Large intestine (tissue), 3 donors: ENCODE results near the gene AMN. TPM values are rescaled to one million over a fixed set of nuclear protein-coding genes. Genes with fewer than 3 reads are reported as not detected.

Experiments
- DNase-seq, 2 donors: peaks; one replicate each; pipeline versions ENCODE4 v3.0.0 to v3.0.0-alpha.2; 2013
- H3K27ac ChIP-seq: one replicate; pipeline ENCODE4 v1.5.1; 2013; ENCODE audit warnings: low read length
- H3K27me3 ChIP-seq: 2 replicates; pipeline ENCODE4 v1.6.1; 2013; ENCODE audit warnings: low read length; ENCODE audit not compliant: control insufficient read depth, insufficient read depth
- H3K36me3 ChIP-seq: 2 replicates; pipeline ENCODE4 v1.6.1; 2013; ENCODE audit warnings: low read length; ENCODE audit not compliant: control insufficient read depth, insufficient read depth
- H3K4me1 ChIP-seq: one replicate; pipeline ENCODE4 v1.6.1; 2013; ENCODE audit warnings: low read length; ENCODE audit not compliant: control insufficient read depth, insufficient read depth
- H3K4me3 ChIP-seq: one replicate; pipeline ENCODE4 v1.5.1; 2013; ENCODE audit warnings: low read length
- H3K9me3 ChIP-seq: one replicate; pipeline ENCODE4 v1.6.1; 2013; ENCODE audit warnings: mild to moderate bottlenecking, low read depth, low read length, moderate library complexity; ENCODE audit not compliant: control insufficient read depth
- WGBS: methylation state at CpG from one replicate; pipeline ENCODE4 v1.1.5; 2013; ENCODE audit warnings: low lambda C conversion rate; ENCODE audit not compliant: insufficient coverage; 5-methylcytosine and 5-hydroxymethylcytosine counted together
- polyA plus RNA-seq: library from polyadenylated mRNA; unstranded; fragments of 120-200 nt; gene quantifications from one replicate; pipeline ENCODE4 v1.2.1, GENCODE V29; 2013

AMN gene
- polyA plus RNA-seq, 1 donor: 327 TPM

DNA sequence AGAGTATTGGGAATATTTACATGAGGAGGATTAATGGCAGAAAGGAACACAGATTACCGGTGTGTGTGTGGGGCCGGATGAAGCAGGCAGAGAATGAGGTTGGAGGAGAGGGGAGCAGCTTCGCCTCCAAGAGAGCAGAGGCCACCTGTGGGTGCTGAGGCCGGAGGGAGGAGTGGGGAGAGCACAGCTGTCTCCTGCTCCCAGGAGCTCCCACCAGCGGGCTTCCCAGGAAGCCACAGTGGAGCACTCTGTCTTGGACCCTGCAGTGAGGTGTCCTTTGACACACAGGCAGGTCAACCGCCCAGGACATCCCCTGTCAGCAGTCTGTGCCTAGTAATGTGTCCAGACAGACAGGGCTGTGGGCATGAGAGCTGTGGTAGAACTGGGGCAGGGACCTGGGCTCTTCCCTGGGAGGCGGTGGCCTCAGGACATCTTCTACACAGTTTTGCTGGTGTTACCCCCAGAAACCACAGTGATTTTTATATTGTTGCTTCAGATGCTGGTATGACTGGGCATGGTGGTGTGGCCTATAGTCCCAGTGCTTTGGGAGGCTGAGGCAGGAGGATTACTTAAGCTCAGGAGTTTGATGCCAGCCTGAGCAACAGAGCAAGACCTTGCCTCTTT lies 18.5 kb upstream of the AMN start:
- no peaks in the 10 kb centered on the region for H3K4me1 ChIP-seq
- no peaks in the 10 kb centered on the region for H3K27me3 ChIP-seq
- peaks cover 9% of the 10 kb centered on the region for H3K9me3 ChIP-seq
- H3K4me3 ChIP-seq: no peak overlapping the region
- no peak overlapping the region for H3K27ac ChIP-seq
- WGBS: no CpG with 5 or more reads among the region's 7 CpGs
- H3K36me3 ChIP-seq: peaks cover 66% of the 10 kb centered on the region
- DNase-seq: no peak

DNA sequence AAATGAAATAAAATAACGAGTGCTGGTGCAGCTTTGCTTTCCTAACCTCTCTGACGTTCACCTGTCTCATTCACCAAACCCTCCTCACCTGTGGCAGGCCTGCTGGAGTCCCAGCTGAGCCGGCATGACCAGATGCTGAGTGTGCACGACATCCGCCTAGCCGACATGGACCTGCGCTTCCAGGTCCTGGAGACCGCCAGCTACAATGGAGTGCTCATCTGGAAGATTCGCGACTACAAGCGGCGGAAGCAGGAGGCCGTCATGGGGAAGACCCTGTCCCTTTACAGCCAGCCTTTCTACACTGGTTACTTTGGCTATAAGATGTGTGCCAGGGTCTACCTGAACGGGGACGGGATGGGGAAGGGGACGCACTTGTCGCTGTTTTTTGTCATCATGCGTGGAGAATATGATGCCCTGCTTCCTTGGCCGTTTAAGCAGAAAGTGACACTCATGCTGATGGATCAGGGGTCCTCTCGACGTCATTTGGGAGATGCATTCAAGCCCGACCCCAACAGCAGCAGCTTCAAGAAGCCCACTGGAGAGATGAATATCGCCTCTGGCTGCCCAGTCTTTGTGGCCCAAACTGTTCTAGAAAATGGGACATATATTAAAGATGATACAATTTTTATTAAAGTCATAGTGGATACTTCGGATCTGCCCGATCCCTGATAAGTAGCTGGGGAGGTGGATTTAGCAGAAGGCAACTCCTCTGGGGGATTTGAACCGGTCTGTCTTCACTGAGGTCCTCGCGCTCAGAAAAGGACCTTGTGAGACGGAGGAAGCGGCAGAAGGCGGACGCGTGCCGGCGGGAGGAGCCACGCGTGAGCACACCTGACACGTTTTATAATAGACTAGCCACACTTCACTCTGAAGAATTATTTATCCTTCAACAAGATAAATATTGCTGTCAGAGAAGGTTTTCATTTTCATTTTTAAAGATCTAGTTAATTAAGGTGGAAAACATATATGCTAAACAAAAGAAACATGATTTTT lies 17.1 kb upstream of the AMN start:
- DNase-seq: no peak
- Histone ChIP-seq H3K36me3 (peaks cover 60% of the 10 kb centered on the region), H3K4me3 (no peak overlapping the region), H3K27me3 (no peaks in the 10 kb centered on the region), H3K27ac (no peak overlapping the region), H3K9me3 (peaks cover 9% of the 10 kb centered on the region), H3K4me1 (no peaks in the 10 kb centered on the region)
- 100% methylated on average over 2 of the region's 38 CpGs for WGBS

GRCh38 chr14:102906616-102907302 lies 15.7 kb upstream of the AMN start:
- no CpG with 5 or more reads among the region's 30 CpGs for WGBS
- Histone ChIP-seq H3K36me3 (peaks cover 49% of the 10 kb centered on the region), H3K9me3 (peaks cover 9% of the 10 kb centered on the region), H3K27ac (no peak overlapping the region), H3K27me3 (no peaks in the 10 kb centered on the region), H3K4me3 (no peak overlapping the region), H3K4me1 (no peaks in the 10 kb centered on the region)
- DNase-seq: no peak

DNA sequence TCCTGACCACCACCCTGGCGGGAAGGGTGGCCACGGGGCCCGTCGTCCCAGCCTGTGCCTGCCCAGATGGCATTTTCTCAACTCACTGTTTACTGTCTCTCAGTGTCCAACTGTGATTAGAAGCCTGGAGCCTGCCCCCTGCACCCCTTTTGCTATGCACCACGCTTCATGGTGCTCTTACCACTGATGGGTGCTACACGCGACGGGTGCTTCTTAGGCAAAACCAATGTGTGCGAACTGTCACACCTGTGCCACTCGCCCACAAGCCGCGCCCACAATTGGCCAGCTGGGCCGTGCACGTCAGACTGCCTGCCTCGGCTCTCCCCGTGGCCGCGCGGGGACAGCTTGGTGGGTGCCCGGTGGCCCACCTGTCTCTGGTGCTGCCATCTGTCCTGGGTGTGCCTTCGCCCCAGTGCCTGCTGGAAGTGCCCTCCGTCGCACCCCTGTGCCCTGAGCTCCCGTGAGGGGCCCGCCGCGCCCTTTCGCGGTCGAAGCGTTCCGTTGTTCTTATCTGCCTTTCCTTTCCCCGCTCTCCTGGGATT lies 15.1 kb upstream of the AMN start:
- DNase-seq: no peak
- no CpG with 5 or more reads among the region's 33 CpGs for WGBS
- Histone ChIP-seq H3K9me3 (peaks cover 9% of the 10 kb centered on the region), H3K4me1 (no peaks in the 10 kb centered on the region), H3K4me3 (no peak overlapping the region), H3K36me3 (peaks cover 45% of the 10 kb centered on the region), H3K27me3 (no peaks in the 10 kb centered on the region), H3K27ac (no peak overlapping the region)

- no peak overlapping the region for H3K4me3 ChIP-seq
- peaks cover 9% of the 10 kb centered on the region for H3K9me3 ChIP-seq
- no peak overlapping the region for H3K27ac ChIP-seq
- H3K36me3 ChIP-seq: peaks cover 40% of the 10 kb centered on the region
- no CpG with 5 or more reads among the region's 23 CpGs for WGBS
- no peaks in the 10 kb centered on the region for H3K4me1 ChIP-seq
- no peak for DNase-seq
- H3K27me3 ChIP-seq: no peaks in the 10 kb centered on the region
These were observed 14.3 kb upstream of the AMN start for GRCh38 chr14:102907980-102908730.

DNA sequence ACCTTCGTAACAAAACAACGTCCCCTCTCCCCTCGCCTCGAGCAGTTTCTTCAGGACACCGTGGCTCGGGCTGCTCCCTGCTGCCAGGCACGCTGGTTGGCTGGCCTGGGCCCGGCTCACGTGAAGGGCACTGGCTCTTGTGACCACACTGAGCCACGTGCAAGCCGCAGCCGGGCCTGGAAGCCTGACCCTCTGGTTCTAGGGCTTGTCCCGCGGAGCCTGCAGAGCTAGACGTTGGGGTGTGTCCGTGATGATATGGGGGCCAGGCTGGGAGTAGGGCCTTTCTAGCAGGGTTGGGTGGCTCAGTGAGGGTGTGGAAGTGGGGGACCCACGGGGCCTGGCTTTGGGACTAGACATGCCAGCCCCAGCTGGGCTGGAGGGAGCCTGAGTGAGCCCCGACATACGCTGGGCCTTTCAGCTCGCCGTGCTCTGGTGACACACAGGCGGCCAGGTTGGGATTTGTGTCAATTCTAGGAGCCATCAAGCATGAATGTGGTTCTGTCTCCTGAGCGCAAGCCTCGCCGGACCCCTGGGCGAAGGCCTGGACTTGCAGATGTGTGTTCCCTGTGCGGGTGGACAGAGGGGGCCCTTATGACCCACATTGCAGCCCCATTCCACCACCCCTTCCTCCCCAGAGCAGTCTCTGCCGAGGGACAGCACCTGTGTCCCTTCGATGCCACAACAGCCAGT lies 13.6 kb upstream of the AMN start:
- DNase-seq: no peak
- H3K36me3 ChIP-seq: peaks cover 33% of the 10 kb centered on the region
- H3K4me3 ChIP-seq: no peak overlapping the region
- WGBS: no CpG with 5 or more reads among the region's 29 CpGs
- H3K9me3 ChIP-seq: peaks cover 9% of the 10 kb centered on the region
- H3K27me3 ChIP-seq: no peaks in the 10 kb centered on the region
- H3K4me1 ChIP-seq: no peaks in the 10 kb centered on the region
- no peak overlapping the region for H3K27ac ChIP-seq

DNA sequence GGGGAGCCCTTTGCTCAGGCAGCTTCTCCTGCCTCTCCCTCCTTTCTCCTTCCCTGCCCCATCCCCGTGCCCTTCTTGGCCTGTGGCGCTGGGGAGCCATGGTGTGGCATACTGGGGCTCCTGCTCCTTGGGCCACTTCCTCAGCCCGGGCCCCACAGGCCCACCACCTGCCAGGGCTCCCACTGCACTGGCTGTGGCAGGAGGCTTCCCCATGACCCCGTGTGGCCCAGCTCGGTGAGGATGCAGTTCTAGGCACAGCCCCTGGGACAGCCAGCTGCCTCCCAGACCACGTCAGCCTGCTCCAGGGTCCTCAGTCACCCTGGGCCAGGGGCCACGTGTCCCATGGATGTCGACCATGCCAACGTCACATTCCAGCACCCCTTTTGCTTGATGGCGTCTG lies 13.0 kb upstream of the AMN start:
- no peaks in the 10 kb centered on the region for H3K4me1 ChIP-seq
- peaks cover 9% of the 10 kb centered on the region for H3K9me3 ChIP-seq
- no peak overlapping the region for H3K27ac ChIP-seq
- H3K27me3 ChIP-seq: no peaks in the 10 kb centered on the region
- DNase-seq: no peak
- peaks cover 28% of the 10 kb centered on the region for H3K36me3 ChIP-seq
- no CpG with 5 or more reads among the region's 10 CpGs for WGBS
- H3K4me3 ChIP-seq: no peak overlapping the region

- Histone ChIP-seq H3K27me3 (no peaks in the 10 kb centered on the region), H3K27ac (no peak overlapping the region), H3K4me1 (no peaks in the 10 kb centered on the region), H3K9me3 (peaks cover 9% of the 10 kb centered on the region), H3K36me3 (peaks cover 28% of the 10 kb centered on the region), H3K4me3 (no peak overlapping the region)
- WGBS: no CpG with 5 or more reads among the region's 10 CpGs
- no peak for DNase-seq
These were observed 12.6 kb upstream of the AMN start for GRCh38 chr14:102909911-102910310.

DNA sequence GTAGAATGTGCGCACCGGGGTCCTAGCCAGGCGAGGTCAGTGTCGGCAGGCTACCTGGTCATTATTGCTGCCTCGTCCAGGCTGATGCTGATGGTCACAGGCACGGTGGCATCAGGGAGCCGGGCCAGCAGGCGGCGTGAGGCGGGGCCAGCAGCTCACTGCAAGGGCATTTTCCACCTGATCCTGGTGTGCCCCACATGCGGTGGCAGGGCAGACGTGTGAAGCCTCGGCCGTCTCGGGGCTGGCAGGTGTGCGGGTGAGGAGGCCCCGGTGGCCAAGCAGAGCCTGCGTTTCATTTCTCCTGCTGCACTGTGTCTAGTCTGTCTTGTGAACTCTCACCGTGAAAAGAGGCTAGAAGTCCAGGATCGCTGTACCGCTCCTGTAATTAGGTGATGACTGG lies 12.0 kb upstream of the AMN start:
- Histone ChIP-seq H3K4me1 (no peaks in the 10 kb centered on the region), H3K9me3 (peaks cover 9% of the 10 kb centered on the region), H3K27me3 (no peaks in the 10 kb centered on the region), H3K4me3 (no peak overlapping the region), H3K36me3 (peaks cover 23% of the 10 kb centered on the region), H3K27ac (no peak overlapping the region)
- no CpG with 5 or more reads among the region's 21 CpGs for WGBS
- DNase-seq: no peak
